GM23338 (cell line): ENCODE measurements around the gene CMIP.

Experiments used
- CREB1 ChIP-seq: fragments of 250-450 bp; sonication (Bioruptor Pico); IDR thresholded peaks from 2 replicates; pipeline ENCODE4 v1.5.0; 2020; ENCODE audit warnings: low read depth, mild to moderate bottlenecking, moderate library complexity
- EZH2 ChIP-seq: fragments of 200-600 bp; sonication (generic); IDR thresholded peaks from one replicate; pipeline ENCODE4 v1.8.0; 2017; ENCODE audit warnings: antibody characterized with exemption, mild to moderate bottlenecking, low read depth; ENCODE audit not compliant: unreplicated experiment
- EZH2phosphoT487 ChIP-seq: fragments of 200-600 bp; sonication (generic); IDR thresholded peaks from one replicate; pipeline ENCODE4 v1.8.1; 2018; ENCODE audit warnings: antibody characterized with exemption; ENCODE audit not compliant: unreplicated experiment
- JUNB ChIP-seq: IDR thresholded peaks from one replicate; pipeline ENCODE4 v1.6.1; 2016; ENCODE audit warnings: antibody characterized with exemption; ENCODE audit not compliant: unreplicated experiment
- POLR2AphosphoS5 ChIP-seq: IDR thresholded peaks from 2 replicates; pipeline ENCODE4 v1.6.1; 2016; ENCODE audit warnings: antibody characterized with exemption, low read depth
- STAT1 ChIP-seq: IDR thresholded peaks from one replicate; pipeline ENCODE4 v1.6.1; 2016; ENCODE audit warnings: antibody characterized with exemption; ENCODE audit not compliant: unreplicated experiment
- ZNF331 ChIP-seq: fragments of 250-450 bp; sonication (Bioruptor Pico); IDR thresholded peaks from 2 replicates; pipeline ENCODE4 v1.5.0; 2020; ENCODE audit warnings: low read depth, mild to moderate bottlenecking, moderate library complexity
- TF ChIP-seq, protein P1 (sequence below), 2 experiments: fragments of 200-600 bp in 1 of 2; sonication (generic) in 1 of 2; conservative IDR thresholded peaks; 2 replicates each; pipeline versions ENCODE4 v1.5.1 to v1.6.1; 2016 to 2017; ENCODE audit warnings: antibody characterized with exemption in 2 of 2, low read depth in 2 of 2, mild to moderate bottlenecking in 2 of 2, moderate library complexity in 1 of 2
- TF ChIP-seq, protein P2 (sequence below): IDR thresholded peaks from 2 replicates; pipeline ENCODE4 v1.6.1; 2016; ENCODE audit warnings: antibody characterized with exemption
- TF ChIP-seq, protein P3 (sequence below): IDR thresholded peaks from one replicate; pipeline ENCODE4 v1.6.1; 2018; ENCODE audit warnings: antibody characterized with exemption; ENCODE audit not compliant: unreplicated experiment

DNA sequence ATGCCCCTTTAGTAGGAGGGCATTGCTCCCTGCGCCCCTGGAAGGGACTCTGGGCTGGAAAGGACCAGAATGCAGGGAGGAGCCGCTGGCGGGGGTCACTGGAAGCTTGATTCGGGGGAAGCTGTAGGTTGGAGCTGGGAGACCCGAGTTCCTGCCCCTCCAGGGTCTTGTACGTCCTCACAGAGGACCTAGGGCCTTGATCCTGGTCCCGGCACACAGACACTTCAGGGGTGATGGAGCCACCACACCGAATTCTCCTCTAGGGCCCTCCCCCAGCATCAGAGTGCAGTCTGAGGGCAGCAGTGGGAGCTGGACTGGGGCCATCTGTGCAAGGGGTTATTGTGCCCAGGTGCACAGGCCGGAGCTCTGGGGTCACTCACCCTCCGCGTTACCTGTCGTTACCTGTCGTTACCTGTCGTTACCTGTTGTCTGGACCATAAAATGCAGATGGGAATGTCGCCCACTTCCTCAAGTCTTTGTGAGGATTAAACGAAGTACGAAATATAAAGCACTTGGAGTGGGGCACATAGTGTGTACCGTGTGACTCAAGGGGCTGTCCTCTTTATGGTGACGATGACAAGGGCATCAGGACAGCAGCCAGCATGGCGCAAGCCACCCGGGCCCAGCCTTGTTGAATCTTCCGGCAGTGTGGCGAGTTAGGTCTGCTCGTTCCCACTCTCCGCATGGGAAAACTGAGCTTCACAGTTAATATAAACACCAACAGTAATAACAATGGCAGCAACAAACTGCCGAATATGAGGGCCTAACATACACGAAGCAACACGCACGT lies 48.6 kb downstream of the CMIP start:
- TF ChIP-seq, protein P1, sequence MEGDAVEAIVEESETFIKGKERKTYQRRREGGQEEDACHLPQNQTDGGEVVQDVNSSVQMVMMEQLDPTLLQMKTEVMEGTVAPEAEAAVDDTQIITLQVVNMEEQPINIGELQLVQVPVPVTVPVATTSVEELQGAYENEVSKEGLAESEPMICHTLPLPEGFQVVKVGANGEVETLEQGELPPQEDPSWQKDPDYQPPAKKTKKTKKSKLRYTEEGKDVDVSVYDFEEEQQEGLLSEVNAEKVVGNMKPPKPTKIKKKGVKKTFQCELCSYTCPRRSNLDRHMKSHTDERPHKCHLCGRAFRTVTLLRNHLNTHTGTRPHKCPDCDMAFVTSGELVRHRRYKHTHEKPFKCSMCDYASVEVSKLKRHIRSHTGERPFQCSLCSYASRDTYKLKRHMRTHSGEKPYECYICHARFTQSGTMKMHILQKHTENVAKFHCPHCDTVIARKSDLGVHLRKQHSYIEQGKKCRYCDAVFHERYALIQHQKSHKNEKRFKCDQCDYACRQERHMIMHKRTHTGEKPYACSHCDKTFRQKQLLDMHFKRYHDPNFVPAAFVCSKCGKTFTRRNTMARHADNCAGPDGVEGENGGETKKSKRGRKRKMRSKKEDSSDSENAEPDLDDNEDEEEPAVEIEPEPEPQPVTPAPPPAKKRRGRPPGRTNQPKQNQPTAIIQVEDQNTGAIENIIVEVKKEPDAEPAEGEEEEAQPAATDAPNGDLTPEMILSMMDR (conservative IDR thresholded peaks at IDR 0.05; ENCODE audit: low read depth in 2 of 2) = no peak
- TF ChIP-seq JUNB (no peak), EZH2 (no peak), POLR2AphosphoS5 (no peak), EZH2phosphoT487 (no peak), STAT1 (no peak), ZNF331 (CRISPR knock-in tag) (no peak), CREB1 (CRISPR knock-in tag) (no peak)
- TF ChIP-seq, protein P2, sequence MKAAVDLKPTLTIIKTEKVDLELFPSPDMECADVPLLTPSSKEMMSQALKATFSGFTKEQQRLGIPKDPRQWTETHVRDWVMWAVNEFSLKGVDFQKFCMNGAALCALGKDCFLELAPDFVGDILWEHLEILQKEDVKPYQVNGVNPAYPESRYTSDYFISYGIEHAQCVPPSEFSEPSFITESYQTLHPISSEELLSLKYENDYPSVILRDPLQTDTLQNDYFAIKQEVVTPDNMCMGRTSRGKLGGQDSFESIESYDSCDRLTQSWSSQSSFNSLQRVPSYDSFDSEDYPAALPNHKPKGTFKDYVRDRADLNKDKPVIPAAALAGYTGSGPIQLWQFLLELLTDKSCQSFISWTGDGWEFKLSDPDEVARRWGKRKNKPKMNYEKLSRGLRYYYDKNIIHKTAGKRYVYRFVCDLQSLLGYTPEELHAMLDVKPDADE = no peak
- TF ChIP-seq, protein P3, sequence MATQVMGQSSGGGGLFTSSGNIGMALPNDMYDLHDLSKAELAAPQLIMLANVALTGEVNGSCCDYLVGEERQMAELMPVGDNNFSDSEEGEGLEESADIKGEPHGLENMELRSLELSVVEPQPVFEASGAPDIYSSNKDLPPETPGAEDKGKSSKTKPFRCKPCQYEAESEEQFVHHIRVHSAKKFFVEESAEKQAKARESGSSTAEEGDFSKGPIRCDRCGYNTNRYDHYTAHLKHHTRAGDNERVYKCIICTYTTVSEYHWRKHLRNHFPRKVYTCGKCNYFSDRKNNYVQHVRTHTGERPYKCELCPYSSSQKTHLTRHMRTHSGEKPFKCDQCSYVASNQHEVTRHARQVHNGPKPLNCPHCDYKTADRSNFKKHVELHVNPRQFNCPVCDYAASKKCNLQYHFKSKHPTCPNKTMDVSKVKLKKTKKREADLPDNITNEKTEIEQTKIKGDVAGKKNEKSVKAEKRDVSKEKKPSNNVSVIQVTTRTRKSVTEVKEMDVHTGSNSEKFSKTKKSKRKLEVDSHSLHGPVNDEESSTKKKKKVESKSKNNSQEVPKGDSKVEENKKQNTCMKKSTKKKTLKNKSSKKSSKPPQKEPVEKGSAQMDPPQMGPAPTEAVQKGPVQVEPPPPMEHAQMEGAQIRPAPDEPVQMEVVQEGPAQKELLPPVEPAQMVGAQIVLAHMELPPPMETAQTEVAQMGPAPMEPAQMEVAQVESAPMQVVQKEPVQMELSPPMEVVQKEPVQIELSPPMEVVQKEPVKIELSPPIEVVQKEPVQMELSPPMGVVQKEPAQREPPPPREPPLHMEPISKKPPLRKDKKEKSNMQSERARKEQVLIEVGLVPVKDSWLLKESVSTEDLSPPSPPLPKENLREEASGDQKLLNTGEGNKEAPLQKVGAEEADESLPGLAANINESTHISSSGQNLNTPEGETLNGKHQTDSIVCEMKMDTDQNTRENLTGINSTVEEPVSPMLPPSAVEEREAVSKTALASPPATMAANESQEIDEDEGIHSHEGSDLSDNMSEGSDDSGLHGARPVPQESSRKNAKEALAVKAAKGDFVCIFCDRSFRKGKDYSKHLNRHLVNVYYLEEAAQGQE = no peak
